Panc1 (cell line): ENCODE data around the gene ADAMTS16. TPM values are rescaled to one million over a fixed set of nuclear protein-coding genes. Genes with fewer than 3 reads are reported as not detected.

Experiments
- ATAC-seq: fragments of 200-7000 bp; cut with Tn5 transposase; 2 replicates; pipeline ENCODE4 v1.9.1; 2020; ENCODE audit warnings: mild to moderate bottlenecking, moderate library complexity
- BruUV-seq: library from RNA; stranded (reverse); fragments of 400-500 nt; replicated peaks from 2 replicates; lab custom pipeline; 2021; lab: Mats Ljungman, UMichigan
- CTCF ChIA-PET: fragments of 300-600 bp; sonication (Branson Sonifier 250); formaldehyde crosslinking; loops from one replicate; lab custom pipeline; 2022; ENCODE audit warnings: antibody characterized with exemption; lab: Charles Lee
- POLR2A ChIA-PET: fragments of 300-600 bp; sonication (Branson Sonifier 250); formaldehyde crosslinking; loops from one replicate; lab custom pipeline; 2022; ENCODE audit warnings: antibody characterized with exemption; lab: Charles Lee
- DNase-seq: peaks from one replicate; pipeline ENCODE4 v3.0.0-alpha.2; 2010; ENCODE audit warnings: low read depth, low spot score
- H3K27ac ChIP-seq: 2 replicates; pipeline ENCODE4 v1.5.1; 2011; ENCODE audit warnings: mild to moderate bottlenecking, low read length, inconsistent platforms
- H3K27me3 ChIP-seq: fragments of 200-500 bp; sonication (Bioruptor generic); 2 replicates; pipeline ENCODE4 v1.6.0; 2014; ENCODE audit warnings: low read length, inconsistent platforms; ENCODE audit not compliant: control insufficient read depth, insufficient read depth
- H3K36me3 ChIP-seq: fragments of 200-500 bp; sonication (Bioruptor generic); 2 replicates; pipeline ENCODE4 v1.5.1; 2014; ENCODE audit warnings: inconsistent platforms, mild to moderate bottlenecking, low read length, moderate library complexity; ENCODE audit not compliant: control insufficient read depth, insufficient read depth
- H3K4me1 ChIP-seq: 2 replicates; pipeline ENCODE4 v1.5.1; 2011; ENCODE audit warnings: inconsistent platforms, mild to moderate bottlenecking, low read length, moderate library complexity; ENCODE audit not compliant: control insufficient read depth, insufficient read depth
- H3K4me3 ChIP-seq, 2 experiments: 2 replicates each; pipeline ENCODE4 v1.5.1; 2011 to 2012; ENCODE audit warnings: low read depth in 2 of 2, low read length in 2 of 2, mild to moderate bottlenecking in 2 of 2, inconsistent platforms in 1 of 2, moderate library complexity in 1 of 2
- H3K9me3 ChIP-seq: fragments of 200-500 bp; sonication (Bioruptor generic); 2 replicates; pipeline ENCODE4 v1.5.1; 2014; ENCODE audit warnings: low read depth, mild to moderate bottlenecking, inconsistent platforms, low read length, moderate library complexity; ENCODE audit not compliant: control insufficient read depth, insufficient read depth
- POLR2AphosphoS5 ChIP-seq: IDR thresholded peaks from 2 replicates; pipeline ENCODE4 v1.6.1; 2012; ENCODE audit warnings: mild to moderate bottlenecking, low read depth, low read length, moderate library complexity
- SIN3A ChIP-seq: IDR thresholded peaks from 2 replicates; pipeline ENCODE4 v1.6.1; 2012; ENCODE audit warnings: low read depth, mild to moderate bottlenecking, low read length, moderate library complexity, borderline replicate concordance; ENCODE audit not compliant: insufficient read depth
- TCF7L2 ChIP-seq: IDR thresholded peaks from 2 replicates; pipeline ENCODE4 v1.6.1; 2011; ENCODE audit warnings: mild to moderate bottlenecking, low read depth, low read length, inconsistent platforms
- in situ Hi-C: cut with HindIII; loops from 2 replicates; pipeline ENCODE4 v1.10.0; 2016; ENCODE audit warnings: low sequenced_read_pairs, low pct_unique_long_range_greater_than_20kb
- intact Hi-C: fragments of 100-400 bp; cut with micrococcal nuclease; formaldehyde crosslinking; loops from one replicate; pipeline ENCODE4 v1.10.0; 2022; ENCODE audit not compliant: unreplicated experiment
- total RNA-seq: library from RNA; stranded (reverse); gene quantifications from one replicate; pipeline ENCODE4 v1.2.1, GENCODE V29; 2021; ENCODE audit not compliant: unreplicated experiment
- TF ChIP-seq, protein P1 (sequence below), 2 experiments: IDR thresholded peaks; 2 replicates each; pipeline ENCODE4 v1.6.1; 2011 to 2012; ENCODE audit warnings: low read depth in 2 of 2, control low read depth in 1 of 2, low read length in 1 of 2, mild to moderate bottlenecking in 1 of 2, moderate library complexity in 1 of 2; ENCODE audit not compliant: insufficient read depth in 1 of 2
- TF ChIP-seq, protein P2 (sequence below): fragments of 450-650 bp; IDR thresholded peaks from 2 replicates; pipeline ENCODE4 v1.5.1; 2017; ENCODE audit warnings: mild to moderate bottlenecking

The ADAMTS16 gene
- total RNA-seq, 1 experiment from 2014 or later: 0.54 TPM

DNA sequence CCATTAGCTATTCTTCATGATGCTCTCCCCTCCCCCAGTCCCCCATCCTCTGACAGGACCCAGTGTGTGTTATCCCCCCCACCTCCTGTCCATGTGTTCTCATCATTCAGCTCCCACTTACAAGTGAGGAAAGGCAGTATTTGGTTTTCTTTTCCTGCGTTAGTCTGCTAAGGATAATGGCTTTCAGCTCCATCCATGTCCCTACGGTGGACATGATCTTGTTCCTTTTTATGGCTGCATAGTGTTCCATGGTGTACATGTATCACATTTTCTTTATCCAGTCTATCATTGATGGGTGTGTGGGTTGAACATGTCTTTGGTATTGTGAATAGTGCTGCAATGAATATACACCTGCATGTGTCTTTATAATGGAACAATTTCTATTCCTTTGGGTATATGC lies 181.0 kb downstream of the ADAMTS16 start:
- Histone ChIP-seq H3K27ac (no peak overlapping the region), H3K27me3 (no peaks in the 10 kb centered on the region), H3K4me1 (no peaks in the 10 kb centered on the region), H3K36me3 (no peaks in the 10 kb centered on the region), H3K4me3 (no peak overlapping the region), H3K9me3 (no peaks in the 10 kb centered on the region)
- no peak for DNase-seq
- no peak for ATAC-seq
- BruUV-seq: no TSS peak
- in situ Hi-C loops (no loop called here), intact Hi-C loops (no loop called here)
- TF ChIP-seq, protein P1, sequence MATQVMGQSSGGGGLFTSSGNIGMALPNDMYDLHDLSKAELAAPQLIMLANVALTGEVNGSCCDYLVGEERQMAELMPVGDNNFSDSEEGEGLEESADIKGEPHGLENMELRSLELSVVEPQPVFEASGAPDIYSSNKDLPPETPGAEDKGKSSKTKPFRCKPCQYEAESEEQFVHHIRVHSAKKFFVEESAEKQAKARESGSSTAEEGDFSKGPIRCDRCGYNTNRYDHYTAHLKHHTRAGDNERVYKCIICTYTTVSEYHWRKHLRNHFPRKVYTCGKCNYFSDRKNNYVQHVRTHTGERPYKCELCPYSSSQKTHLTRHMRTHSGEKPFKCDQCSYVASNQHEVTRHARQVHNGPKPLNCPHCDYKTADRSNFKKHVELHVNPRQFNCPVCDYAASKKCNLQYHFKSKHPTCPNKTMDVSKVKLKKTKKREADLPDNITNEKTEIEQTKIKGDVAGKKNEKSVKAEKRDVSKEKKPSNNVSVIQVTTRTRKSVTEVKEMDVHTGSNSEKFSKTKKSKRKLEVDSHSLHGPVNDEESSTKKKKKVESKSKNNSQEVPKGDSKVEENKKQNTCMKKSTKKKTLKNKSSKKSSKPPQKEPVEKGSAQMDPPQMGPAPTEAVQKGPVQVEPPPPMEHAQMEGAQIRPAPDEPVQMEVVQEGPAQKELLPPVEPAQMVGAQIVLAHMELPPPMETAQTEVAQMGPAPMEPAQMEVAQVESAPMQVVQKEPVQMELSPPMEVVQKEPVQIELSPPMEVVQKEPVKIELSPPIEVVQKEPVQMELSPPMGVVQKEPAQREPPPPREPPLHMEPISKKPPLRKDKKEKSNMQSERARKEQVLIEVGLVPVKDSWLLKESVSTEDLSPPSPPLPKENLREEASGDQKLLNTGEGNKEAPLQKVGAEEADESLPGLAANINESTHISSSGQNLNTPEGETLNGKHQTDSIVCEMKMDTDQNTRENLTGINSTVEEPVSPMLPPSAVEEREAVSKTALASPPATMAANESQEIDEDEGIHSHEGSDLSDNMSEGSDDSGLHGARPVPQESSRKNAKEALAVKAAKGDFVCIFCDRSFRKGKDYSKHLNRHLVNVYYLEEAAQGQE (IDR thresholded peaks at IDR 0.05; ENCODE audit: insufficient read depth in 1 of 2, low read depth in 2 of 2, low read length in 1 of 2): no peak
- no peak for TF ChIP-seq TCF7L2
- no peak for TF ChIP-seq SIN3A
- TF ChIP-seq, protein P2, sequence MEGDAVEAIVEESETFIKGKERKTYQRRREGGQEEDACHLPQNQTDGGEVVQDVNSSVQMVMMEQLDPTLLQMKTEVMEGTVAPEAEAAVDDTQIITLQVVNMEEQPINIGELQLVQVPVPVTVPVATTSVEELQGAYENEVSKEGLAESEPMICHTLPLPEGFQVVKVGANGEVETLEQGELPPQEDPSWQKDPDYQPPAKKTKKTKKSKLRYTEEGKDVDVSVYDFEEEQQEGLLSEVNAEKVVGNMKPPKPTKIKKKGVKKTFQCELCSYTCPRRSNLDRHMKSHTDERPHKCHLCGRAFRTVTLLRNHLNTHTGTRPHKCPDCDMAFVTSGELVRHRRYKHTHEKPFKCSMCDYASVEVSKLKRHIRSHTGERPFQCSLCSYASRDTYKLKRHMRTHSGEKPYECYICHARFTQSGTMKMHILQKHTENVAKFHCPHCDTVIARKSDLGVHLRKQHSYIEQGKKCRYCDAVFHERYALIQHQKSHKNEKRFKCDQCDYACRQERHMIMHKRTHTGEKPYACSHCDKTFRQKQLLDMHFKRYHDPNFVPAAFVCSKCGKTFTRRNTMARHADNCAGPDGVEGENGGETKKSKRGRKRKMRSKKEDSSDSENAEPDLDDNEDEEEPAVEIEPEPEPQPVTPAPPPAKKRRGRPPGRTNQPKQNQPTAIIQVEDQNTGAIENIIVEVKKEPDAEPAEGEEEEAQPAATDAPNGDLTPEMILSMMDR: no peak
- no peak for TF ChIP-seq POLR2AphosphoS5
- ChIA-PET CTCF (no interaction called here), POLR2A (no interaction called here)

DNA sequence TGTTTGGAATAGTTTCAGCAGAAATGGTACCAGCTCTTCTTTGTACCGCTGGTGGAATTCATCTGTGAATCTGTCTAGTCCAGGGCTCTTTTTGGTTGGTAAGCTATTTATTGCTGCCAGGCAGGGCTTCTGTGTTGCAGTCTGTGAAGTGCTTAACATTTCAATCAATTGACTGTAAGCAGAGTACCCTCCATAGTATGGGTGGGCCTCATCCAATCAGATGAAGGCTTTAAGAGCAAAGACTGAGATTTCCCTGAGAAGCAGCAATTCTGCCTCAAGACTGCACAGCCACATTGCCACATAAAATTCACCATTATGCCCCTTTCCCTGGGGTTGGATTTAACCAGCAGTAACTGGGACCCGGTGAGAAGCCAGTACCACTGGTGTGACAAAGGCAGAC lies 183.4 kb downstream of the ADAMTS16 start:
- H3K4me3 ChIP-seq: no peak overlapping the region
- no TSS peak for BruUV-seq
- TF ChIP-seq, protein P2: no peak
- TF ChIP-seq, protein P1 (IDR thresholded peaks at IDR 0.05; ENCODE audit: insufficient read depth in 1 of 2, low read depth in 2 of 2, low read length in 1 of 2): no peak
- no peak for TF ChIP-seq TCF7L2
- TF ChIP-seq SIN3A: no peak
- TF ChIP-seq POLR2AphosphoS5: no peak
- ChIA-PET CTCF (no interaction called here), POLR2A (no interaction called here)
- no peaks in the 10 kb centered on the region for H3K36me3 ChIP-seq
- no peaks in the 10 kb centered on the region for H3K9me3 ChIP-seq
- H3K27ac ChIP-seq: no peak overlapping the region
- intact Hi-C loops: no loop called here
- no peaks in the 10 kb centered on the region for H3K4me1 ChIP-seq
- ATAC-seq (no peak), DNase-seq (no peak)
- no peaks in the 10 kb centered on the region for H3K27me3 ChIP-seq
- in situ Hi-C loops: no loop called here
